Stimulated activated naive CD8-positive, alpha-beta T cell treated with anti-CD3 and anti-CD28 coated beads, Interleukin-15, Interleukin-2, amounts not matched to agents 100 U/mL and 50 U/mL, for 24 hours (primary cell): ENCODE data around the gene KRTAP10-7.
"Not testable (repeated sequence)": the region's sequence is repeated elsewhere in the genome, so short reads cannot be mapped to it uniquely, and the experiment has no call there.

Experiments
- ATAC-seq: fragments of 150-1000 bp; cut with Tn5 transposase; one replicate; pipeline ENCODE4 v1.10.0; 2021
- DNase-seq: peaks from one replicate; pipeline ENCODE4 v3.0.0; 2021

Gene KRTAP10-7

DNA sequence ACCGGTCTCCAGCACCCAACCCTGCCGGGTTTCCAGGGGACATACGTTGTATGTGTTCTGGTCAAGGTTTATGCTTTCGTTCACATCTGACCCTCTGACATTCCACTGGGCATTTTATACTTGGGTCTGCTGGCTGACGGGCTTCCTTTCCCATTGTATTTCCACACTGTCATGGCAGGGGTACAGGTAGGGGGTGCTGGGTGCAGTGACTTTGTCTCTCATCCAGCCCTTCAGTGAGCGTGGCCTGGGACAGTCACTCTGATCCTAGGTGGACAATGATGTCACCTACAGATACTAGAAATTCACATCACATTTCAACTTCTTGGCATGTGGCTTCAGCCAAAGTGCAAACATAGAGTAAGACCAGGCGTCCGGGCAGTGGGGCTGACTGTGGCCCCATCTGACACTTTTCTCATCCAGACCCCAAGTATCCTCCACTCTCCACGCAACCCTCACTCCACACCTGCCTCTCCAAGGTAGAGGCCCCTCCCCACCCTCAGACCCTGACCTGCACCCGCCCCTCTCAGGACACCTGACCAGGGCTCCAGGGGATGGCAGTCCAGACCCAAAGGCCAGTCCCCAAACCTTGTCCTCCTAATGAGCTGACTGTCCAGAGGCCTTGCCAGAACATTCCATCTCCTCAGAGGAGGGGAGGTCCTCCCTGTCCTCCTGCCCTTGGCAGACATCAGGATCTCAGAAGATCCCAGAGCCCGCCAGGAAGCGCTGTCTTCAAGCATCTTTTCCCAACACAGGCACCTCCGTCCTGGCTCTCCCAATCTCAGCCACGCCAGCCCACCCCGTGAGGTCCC is 36.0 kb downstream of the KRTAP10-7 start:
- no peak for DNase-seq
- no peak for ATAC-seq

DNA sequence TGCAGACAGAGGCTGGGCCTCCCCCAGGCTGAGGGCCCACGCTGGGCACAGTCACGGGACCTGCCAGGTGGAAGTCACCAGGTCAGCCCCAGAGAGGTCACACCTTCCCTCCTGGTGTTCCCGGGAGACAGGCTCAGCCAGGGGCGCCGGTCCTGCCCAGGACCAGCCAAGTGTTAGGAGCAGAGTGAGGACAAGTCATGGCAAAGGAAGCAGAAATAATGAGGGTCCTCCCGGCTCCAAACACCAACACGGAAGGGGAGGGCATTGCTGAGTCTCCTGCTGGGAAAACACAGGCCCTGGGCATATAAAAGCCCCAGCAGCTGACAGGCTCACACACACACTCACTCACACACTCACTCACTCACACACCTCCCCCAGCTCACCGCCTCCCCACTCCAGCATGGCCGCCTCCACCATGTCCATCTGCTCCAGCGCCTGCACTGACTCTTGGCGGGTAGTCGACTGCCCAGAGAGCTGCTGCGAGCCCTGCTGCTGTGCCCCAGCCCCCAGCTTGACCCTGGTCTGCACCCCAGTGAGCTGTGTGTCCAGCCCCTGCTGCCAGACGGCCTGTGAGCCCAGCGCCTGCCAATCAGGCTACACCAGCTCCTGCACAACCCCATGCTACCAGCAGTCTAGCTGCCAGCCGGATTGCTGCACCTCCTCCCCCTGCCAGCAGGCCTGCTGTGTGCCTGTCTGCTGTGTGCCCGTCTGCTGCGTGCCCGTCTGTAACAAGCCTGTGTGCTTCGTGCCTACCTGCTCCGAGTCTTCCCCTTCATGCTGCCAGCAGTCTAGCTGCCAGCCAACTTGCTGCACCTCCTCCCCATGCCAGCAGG is 36.8 kb downstream of the KRTAP10-7 start, which contains the start of gene KRTAP10-10:
Gene KRTAP10-10, plus strand, starts transcription at position 339 of the 833 bp plus-strand sequence. Its CDS starts 62 bp downstream, at position 401.
- ATAC-seq, result no peak
- DNase-seq, result no peak

DNA sequence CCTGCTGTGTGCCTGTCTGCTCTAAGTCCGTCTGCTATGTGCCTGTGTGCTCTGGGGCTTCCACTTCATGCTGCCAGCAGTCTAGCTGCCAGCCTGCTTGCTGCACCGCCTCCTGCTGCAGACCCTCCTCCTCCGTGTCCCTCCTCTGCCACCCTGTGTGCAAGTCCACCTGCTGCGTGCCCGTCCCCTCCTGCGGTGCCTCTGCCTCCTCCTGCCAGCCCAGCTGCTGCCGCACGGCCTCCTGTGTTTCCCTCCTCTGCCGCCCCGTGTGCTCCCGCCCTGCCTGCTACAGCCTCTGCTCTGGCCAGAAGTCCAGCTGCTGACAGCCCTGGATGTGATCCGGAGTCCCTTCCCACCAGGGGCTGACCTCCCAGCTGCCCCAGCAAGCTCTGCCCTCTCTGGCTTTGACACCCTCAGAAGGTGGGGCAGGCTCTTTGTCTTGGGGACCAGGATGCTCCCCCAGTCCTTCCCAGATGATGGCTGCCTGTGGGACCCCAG is 37.5 kb downstream of the KRTAP10-7 start:
- not testable (repeated sequence) for ATAC-seq, DNase-seq

DNA sequence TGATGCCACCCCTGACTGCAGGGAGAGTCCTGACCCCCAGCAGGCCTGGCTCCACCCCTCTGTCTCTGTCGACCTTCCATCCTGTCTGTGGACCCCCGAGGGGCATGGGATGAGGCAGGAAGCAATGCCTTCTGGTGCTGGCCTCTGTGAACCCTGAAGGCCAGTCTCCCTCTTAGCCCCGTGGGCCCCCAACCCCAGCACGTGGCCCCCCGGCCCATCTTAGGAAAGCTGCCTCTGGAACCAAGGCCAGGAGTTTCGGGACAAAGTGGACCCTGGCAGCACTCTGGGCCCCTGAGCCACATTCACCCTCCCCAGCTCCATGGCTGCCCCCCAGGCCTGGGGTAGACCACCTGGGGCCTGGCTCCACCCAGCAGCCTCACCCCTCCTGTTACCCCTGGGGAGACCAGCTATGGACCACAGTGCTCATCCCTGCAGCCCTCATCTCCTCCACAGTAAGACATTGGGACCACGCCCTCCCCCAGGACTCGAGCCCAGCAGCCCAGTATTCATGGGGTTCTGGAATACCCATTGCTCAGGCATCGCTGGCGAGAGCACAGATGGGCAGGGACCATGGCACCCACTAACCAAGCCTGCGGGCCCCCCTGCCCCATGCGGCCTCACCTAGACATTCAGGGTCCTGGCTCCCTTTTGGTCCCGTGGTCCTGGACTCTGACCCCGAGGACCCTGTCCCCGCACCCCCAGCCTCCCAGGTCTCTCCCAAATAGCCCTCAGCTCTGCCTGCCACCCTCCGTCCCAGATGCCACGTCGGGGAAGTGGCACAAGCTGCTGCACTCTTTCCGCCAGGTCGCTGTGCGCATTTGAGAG is 38.3 kb downstream of the KRTAP10-7 start:
- DNase-seq, ATAC-seq: not testable (repeated sequence)

DNA sequence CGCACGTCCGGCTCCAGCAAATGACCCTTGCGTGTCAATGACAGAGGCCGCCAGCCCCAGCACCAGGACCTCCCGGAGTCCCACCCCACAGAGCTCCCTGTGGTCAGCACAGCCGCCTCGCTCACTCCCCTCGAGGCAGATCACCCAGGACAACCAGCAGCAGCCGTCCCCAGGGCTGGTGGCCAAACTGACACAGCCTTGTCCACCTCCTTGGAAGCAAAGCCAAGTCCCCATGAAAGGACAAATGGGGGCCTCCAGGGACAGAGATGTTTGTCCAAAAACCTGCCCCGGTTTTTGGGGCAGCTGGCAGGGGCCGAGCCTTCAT is 38.9 kb downstream of the KRTAP10-7 start:
- DNase-seq (no peak), ATAC-seq (no peak)

DNA sequence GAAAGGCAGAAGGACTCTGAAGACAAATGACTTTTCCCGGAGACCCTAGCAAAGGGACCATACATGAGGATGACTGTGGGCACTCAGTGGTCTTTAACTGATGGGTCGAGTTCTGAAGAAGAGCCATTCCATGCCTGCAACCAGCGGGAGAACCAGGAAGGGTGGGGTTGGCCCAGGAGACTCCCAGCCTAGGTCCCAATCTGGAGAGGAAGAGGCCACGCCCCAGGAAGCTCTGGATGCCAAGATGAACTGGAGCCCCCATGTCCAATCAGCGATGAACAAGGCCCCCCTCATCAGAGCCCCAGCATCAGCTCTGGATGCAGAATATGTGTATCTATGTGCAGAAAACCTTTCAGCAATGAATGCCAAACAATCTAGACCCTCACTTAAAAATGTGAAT is 40.4 kb downstream of the KRTAP10-7 start:
- DNase-seq (no peak), ATAC-seq (no peak)

DNA sequence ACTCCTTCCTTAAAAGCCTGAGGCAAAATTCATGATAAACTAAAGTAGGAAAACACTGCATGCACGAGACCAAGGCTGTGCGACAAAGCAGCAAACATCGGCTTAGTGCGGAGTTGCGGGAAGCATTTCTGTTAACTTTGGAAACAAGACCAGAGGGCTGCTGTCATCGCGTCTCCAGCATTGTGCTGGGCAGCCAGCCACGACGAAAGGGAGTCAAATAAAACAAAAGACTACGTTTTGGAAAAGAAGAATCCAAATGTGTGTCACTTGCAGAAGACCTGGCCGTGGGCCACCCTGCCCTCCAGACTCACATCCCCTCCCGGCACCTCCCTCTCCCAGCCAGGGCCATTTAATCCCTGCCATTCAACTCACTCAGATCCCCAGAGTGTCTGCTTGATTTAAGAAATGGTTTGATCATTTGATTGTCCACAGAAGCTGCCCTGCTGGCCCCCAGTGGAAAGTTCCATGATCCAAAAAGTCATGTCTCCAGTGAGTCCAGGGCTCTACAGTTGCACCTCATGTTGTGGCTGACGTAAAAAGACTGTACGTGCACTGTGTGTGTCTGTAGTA is 43.4 kb downstream of the KRTAP10-7 start:
- ATAC-seq, result no peak
- DNase-seq, result no peak

DNA sequence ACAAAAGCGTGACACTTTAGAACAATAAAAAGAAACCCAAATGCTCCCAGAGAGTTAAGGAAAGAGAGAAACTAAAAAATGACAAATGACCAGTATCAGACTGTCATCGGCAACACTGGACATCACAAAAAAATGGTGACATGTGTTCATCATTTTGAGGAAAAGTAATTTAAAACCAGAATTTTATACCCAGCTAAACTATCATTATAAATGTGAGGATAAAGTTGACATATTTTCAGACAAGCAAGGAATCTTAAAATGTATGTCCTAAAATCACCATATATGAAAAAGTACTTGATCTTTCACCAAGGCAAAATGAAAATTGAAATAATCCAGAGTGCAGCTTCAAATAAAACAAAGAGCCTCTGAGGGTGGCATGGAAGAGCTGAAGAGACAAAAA is 44.5 kb downstream of the KRTAP10-7 start:
- no peak for ATAC-seq

DNA sequence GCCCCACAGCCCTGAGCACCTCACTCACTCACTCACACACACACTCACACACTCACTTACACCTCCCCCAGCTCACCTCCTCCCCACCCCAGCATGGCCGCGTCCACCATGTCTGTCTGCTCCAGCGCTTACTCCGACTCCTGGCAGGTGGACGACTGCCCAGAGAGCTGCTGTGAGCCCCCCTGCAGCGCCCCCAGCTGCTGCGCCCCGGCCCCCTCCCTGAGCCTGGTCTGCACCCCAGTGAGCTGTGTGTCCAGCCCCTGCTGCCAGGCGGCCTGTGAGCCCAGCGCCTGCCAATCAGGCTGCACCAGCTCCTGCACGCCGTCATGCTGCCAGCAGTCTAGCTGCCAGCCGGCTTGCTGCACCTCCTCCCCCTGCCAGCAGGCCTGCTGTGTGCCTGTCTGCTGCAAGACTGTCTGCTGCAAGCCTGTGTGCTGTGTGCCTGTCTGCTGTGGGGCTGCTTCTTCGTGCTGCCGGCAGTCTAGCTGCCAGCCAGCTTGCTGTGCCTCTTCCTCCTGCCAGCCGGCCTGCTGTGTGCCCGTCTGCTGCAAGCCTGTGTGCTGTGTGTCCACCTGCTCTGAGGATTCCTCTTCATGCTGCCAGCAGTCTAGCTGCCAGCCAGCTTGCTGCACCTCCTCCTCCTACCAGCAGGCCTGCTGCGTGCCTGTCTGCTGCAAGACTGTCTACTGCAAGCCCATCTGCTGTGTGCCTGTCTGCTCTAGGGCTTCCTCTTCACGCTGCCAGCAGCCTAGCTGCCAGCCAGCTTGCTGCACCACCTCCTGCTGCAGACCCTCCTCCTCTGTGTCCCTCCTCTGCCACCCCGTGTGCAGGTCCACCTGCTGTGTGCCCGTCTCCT is 46.2 kb downstream of the KRTAP10-7 start, which contains the start of gene KRTAP10-11:
Gene KRTAP10-11, plus strand, starts transcription at position 49 of the 856 bp plus-strand sequence. Its CDS starts 45 bp downstream, at position 94.
- DNase-seq, ATAC-seq: not testable (repeated sequence)

More for the DNA sequence above, 44.5 kb downstream of the KRTAP10-7 start:
- no peak for DNase-seq

DNA sequence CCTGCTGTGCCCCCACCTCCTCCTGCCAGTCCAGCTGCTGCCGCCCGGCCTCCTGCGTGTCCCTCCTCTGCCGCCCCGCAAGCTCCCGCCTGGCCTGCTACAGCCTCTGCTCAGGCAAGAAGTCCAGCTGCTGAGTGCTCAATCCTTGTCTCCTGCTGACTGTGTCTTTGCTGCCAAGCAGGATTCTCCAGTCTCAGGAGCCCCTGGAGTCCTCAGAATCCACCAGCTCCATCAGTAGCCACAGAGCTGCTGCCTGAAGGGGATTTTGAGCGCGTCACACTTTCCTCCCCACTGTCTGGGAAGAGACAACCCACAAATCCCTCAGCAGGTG is 46.8 kb downstream of the KRTAP10-7 start:
- ATAC-seq (no peak), DNase-seq (no peak)

DNA sequence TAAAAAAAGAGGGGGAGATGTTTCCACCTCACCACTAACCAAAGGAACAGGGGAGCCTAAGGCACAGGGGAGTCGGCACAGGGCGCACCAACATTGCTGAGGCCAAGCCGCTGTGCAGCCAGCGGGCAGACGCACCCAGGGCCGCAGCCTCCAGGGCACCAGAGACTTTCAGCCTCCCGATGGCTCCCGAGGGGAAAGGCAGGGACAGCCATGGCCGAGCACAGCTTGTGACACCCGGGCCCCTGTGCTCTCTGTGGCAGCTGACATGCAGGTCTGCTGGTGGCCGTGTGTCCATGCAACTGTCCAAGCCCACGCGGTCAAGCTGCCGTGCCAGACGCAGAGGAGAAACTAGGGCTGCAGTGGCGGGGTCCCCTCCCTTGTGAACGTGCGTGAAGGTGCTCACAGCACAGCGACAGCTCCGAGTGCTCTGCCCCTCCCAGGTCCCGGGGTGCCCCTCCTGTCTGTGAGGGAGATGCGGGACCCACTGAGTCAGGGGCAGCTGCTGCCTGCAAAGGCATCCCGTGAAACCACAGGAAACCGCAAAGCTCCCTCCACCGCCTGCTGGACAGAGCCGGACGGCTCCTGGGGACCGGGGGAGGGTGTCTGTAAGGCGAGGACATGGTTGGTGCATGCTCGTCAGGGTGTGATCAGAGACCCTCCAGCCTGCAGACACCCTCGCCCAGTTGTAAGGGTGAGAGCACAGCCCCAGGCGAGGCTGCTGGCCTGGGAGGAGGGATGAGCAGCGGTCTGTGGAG is 48.3 kb downstream of the KRTAP10-7 start:
- ATAC-seq (no peak), DNase-seq (no peak)

DNA sequence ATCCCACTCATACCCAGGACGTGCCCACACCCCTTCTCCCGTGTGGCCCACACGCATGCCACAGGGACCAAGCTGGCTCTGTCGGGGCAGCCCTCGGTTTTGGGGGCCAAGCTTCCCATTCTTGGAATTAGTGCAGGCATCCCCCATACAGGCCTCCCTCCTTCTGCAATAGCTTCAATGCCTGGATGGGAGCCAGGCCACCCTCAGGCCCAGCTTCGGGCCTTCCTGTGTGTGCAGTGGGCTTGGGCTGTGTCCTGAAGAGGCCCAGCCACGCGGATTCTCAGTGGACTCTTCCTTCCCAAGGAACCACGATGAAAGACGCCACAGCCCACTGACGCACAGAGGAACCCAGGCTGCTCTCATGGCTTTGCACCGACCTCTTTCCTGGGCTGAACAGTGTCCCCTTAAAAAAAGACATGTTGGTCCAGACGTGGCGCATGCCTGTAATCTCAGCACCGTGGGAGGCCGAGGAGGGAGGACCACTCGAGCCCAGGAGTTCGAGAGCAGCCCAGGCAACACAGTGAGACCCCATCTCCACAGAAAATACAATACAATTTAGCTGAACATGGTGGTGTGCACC is 49.2 kb downstream of the KRTAP10-7 start:
- DNase-seq (no peak), ATAC-seq (no peak)

DNA sequence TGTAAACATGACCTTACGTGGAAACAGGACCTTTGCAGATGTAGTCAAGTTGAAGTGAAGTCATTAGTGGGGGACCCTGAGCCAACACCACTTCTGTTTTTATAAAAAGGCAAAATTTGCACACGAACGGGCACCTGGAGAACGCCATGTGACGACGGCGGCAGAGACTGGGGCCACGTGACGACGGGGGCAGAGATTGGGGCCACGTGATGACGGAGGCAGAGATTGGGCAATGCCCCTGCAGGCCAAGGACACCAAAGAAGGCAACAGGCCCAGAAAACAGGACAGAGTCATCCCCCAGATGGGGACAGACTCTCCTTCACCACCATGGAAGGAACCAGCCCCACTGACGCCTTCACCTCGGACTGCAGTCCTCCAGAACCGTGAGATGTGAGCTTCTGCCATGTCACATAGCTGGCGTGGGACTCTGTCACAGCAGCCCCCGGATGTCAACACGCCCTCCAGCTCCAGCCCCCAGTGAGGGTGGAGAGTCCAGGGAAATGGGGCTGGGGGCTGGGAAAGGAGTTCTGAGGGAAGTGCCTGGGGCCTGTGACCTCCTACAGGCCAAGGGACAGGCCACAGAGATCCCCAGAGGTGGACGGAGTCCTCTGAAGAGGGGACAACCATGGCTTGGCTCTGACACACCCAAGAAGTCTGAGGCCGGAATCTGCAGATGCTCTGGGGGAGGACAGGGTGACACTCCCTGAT is 50.0 kb downstream of the KRTAP10-7 start:
- ATAC-seq (no peak), DNase-seq (no peak)

DNA sequence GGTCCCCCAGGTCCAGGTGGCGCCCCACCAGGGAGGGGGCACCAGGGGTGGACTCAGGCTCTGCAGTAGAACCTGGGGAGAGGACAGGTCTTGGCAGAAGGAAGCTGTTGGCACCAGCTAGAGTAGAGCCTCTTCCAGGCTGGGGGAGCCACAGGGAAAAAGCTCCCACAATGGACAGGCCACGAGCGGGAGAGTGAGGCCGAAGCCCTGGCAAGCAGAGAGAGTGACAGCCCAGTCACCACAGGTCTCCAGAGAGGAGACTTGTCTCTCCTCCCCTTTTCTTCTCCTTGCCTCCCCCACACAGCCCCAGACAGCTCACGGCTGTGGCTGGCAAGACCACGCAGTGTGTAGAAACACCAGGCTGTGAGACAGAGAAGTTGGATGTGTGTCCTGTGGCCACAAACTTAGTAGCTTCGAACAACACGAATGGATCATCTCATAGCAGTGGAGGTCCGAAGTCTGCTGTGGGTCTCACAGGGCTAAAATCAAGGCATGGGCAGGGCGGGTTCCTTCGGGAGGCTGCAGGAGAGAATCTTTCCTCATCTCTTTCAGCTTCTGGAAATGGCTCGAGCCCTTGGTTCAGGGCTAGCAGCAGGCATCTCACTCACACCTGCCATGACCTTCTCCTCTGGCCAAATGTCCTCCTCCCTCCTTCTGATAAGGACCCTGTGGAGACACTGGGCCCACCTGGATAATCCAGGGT is 50.7 kb downstream of the KRTAP10-7 start:
- ATAC-seq (no peak), DNase-seq (no peak)
